Esophagus squamous epithelium (tissue), 5 donors: ENCODE measurements around the gene RABGAP1. TPM values are rescaled to one million over a fixed set of nuclear protein-coding genes. Genes with fewer than 3 reads are reported as not detected.

ENCODE experiments used
- DNase-seq: peaks from one replicate; lab custom pipeline; 2025; lab: John Stamatoyannopoulos, UW
- H3K27ac ChIP-seq, 4 donors: fragments of 200-600 bp; sonication (generic); one replicate each; pipeline ENCODE4 v1.5.1; 2016 to 2019; ENCODE audit warnings: mild to moderate bottlenecking in 1 of 4
- H3K27me3 ChIP-seq, 4 donors: fragments of 200-600 bp; sonication (generic); 1 replicate in 3 of 4; 2 replicates in 1 of 4; pipeline versions ENCODE4 v1.5.1 to v1.6.0; 2017 to 2021; ENCODE audit warnings: antibody characterized with exemption in 1 of 4
- H3K36me3 ChIP-seq, 3 donors: fragments of 200-600 bp; sonication (generic); one replicate each; pipeline ENCODE4 v1.5.1; 2016 to 2019
- H3K4me1 ChIP-seq, 3 donors: fragments of 200-600 bp; sonication (generic); one replicate each; pipeline ENCODE4 v1.5.1; 2017 to 2019
- H3K4me3 ChIP-seq, 4 donors: fragments of 200-600 bp; sonication (generic); 1 replicate in 3 of 4; 2 replicates in 1 of 4; pipeline ENCODE4 v1.5.1; 2016 to 2019; ENCODE audit warnings: mild to moderate bottlenecking in 2 of 4, moderate library complexity in 1 of 4
- H3K9me3 ChIP-seq, 3 donors: fragments of 200-600 bp; sonication (generic); one replicate each; pipeline ENCODE4 v1.5.1; 2016 to 2019
- POLR2A ChIP-seq, 4 donors: fragments of 450-650 bp; IDR thresholded peaks; one replicate each; pipeline ENCODE4 v1.6.1; 2017; ENCODE audit warnings: antibody characterized with exemption in 4 of 4, mild to moderate bottlenecking in 4 of 4, moderate library complexity in 3 of 4
- WGBS, 2 donors: methylation state at CpG; one replicate each; pipeline ENCODE4 v1.1.5; 2018; 5-methylcytosine and 5-hydroxymethylcytosine counted together
- intact Hi-C: fragments of 100-400 bp; cut with DNase I; formaldehyde crosslinking; loops from one replicate; pipeline ENCODE4 v1.15.0; 2022
- total RNA-seq, 4 donors: library from RNA; depleted of rRNA; stranded (reverse); fragments of >200 nt; gene quantifications; one replicate each; pipeline ENCODE4 v1.1.0, GENCODE V29; 2016
- TF ChIP-seq, protein P1 (sequence below), 6 experiments: fragments of 450-650 bp in 4 of 6; fragments of 200-600 bp in 2 of 6; sonication (generic) in 2 of 6; IDR thresholded peaks; one replicate each; pipeline ENCODE4 v1.5.1; 2016 to 2019; ENCODE audit warnings: antibody characterized with exemption in 6 of 6, mild to moderate bottlenecking in 4 of 6, moderate library complexity in 4 of 6
- donor health status: DM: yes; HTN: yes; CAD: no.

The RABGAP1 gene
- total RNA-seq, 4 donors from 2014 or later, result 28.4 to 57.4 (median 33.6) TPM

DNA sequence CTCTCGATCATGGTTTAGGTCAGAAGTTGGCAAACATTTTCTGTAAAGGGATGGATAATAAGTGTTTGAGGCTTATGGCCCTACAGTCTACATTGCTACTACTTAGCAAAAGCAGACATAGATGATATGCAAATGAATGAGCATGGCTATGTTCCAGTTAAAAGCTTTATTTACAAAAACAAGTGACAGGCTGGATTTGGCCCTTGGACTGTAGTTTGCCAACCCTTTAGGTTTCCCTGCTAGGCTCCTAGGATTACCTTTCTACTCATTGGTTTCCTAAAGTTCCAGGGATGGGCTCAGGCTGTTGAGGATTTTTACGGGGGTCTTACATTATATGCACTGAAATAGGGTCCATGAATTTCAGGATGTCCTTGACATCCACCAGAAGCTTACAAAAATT lies 150.1 kb downstream of the RABGAP1 start:
- no peak overlapping the region for H3K27ac ChIP-seq
- peaks cover 0 to 17% (median 0%) of the 10 kb centered on the region in 3 donors for H3K4me1 ChIP-seq
- H3K36me3 ChIP-seq, result peaks cover 0 to 98% (median 4%) of the 10 kb centered on the region in 3 donors
- TF ChIP-seq, protein P1, sequence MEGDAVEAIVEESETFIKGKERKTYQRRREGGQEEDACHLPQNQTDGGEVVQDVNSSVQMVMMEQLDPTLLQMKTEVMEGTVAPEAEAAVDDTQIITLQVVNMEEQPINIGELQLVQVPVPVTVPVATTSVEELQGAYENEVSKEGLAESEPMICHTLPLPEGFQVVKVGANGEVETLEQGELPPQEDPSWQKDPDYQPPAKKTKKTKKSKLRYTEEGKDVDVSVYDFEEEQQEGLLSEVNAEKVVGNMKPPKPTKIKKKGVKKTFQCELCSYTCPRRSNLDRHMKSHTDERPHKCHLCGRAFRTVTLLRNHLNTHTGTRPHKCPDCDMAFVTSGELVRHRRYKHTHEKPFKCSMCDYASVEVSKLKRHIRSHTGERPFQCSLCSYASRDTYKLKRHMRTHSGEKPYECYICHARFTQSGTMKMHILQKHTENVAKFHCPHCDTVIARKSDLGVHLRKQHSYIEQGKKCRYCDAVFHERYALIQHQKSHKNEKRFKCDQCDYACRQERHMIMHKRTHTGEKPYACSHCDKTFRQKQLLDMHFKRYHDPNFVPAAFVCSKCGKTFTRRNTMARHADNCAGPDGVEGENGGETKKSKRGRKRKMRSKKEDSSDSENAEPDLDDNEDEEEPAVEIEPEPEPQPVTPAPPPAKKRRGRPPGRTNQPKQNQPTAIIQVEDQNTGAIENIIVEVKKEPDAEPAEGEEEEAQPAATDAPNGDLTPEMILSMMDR (IDR thresholded peaks at IDR 0.05), result no peak
- TF ChIP-seq POLR2A (IDR thresholded peaks at IDR 0.05), result no peak
- H3K9me3 ChIP-seq, result no peaks in the 10 kb centered on the region
- DNase-seq, result no peak
- intact Hi-C loops, result no loop called here
- no peaks in the 10 kb centered on the region for H3K27me3 ChIP-seq
- 76 to 85% methylated on average over 2 of the region's 2 CpGs for WGBS, 2 donors
- no peak overlapping the region for H3K4me3 ChIP-seq

DNA sequence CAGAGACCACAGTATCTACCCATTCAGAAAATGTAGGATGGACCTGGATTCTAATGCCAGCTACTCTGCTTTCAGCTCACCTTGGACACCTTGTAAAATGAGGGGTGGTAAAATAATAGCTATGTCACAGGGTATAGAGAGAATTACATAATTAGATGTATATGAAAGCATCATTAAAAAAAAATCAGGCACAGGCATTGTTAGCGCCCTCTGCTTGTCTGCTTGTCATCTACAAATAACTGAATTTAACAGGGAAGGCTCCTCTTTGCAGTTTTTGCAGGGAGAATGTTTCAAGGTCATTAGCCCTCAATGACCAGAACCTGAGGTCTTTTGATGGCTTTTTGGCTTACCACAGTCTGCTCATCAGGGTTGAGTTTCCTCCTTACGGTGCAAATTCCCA lies 150.6 kb downstream of the RABGAP1 start:
- Histone ChIP-seq H3K36me3 (peaks cover 0 to 98% (median 4%) of the 10 kb centered on the region in 3 donors), H3K4me1 (peaks cover 0 to 12% (median 0%) of the 10 kb centered on the region in 3 donors), H3K27me3 (no peaks in the 10 kb centered on the region), H3K27ac (no peak overlapping the region), H3K9me3 (no peaks in the 10 kb centered on the region), H3K4me3 (no peak overlapping the region)
- no peak for TF ChIP-seq POLR2A (IDR thresholded peaks at IDR 0.05)
- TF ChIP-seq, protein P1 (IDR thresholded peaks at IDR 0.05), result no peak
- no peak for DNase-seq
- intact Hi-C loops, result no loop called here
- WGBS, 2 donors, result 73 to 89% methylated on average over 2 of the region's 2 CpGs

- H3K9me3 ChIP-seq, result no peaks in the 10 kb centered on the region
- H3K36me3 ChIP-seq, result peaks cover 3 to 98% (median 9%) of the 10 kb centered on the region in 3 donors
- no peak overlapping the region for H3K27ac ChIP-seq
- DNase-seq, result no peak
- WGBS, 2 donors, result 53 to 56% methylated on average over 2 to 3 of the region's 3 CpGs
- no peak overlapping the region for H3K4me3 ChIP-seq
- H3K4me1 ChIP-seq, result peaks cover 0 to 12% (median 0%) of the 10 kb centered on the region in 3 donors
- TF ChIP-seq POLR2A (IDR thresholded peaks at IDR 0.05), result no peak
- TF ChIP-seq, protein P1 (IDR thresholded peaks at IDR 0.05), result no peak
- H3K27me3 ChIP-seq, result no peaks in the 10 kb centered on the region
- intact Hi-C loops, result no loop called here
These were observed 152.3 kb downstream of the RABGAP1 start for GRCh38 chr9:123093141-123093540.

GRCh38 chr9:123096987-123097386 lies 156.2 kb downstream of the RABGAP1 start:
- no peak for TF ChIP-seq POLR2A (IDR thresholded peaks at IDR 0.05)
- TF ChIP-seq, protein P1 (IDR thresholded peaks at IDR 0.05), result no peak
- Histone ChIP-seq H3K27me3 (no peaks in the 10 kb centered on the region), H3K4me3 (no peak overlapping the region), H3K36me3 (peaks cover 7 to 99% (median 16%) of the 10 kb centered on the region in 3 donors), H3K4me1 (peaks cover 0 to 7% (median 0%) of the 10 kb centered on the region in 3 donors), H3K9me3 (no peaks in the 10 kb centered on the region), H3K27ac (no peak overlapping the region)
- WGBS, 2 donors, result 80 to 90% methylated on average over 2 to 3 of the region's 3 CpGs
- intact Hi-C loops, result no loop called here
- DNase-seq, result no peak

DNA sequence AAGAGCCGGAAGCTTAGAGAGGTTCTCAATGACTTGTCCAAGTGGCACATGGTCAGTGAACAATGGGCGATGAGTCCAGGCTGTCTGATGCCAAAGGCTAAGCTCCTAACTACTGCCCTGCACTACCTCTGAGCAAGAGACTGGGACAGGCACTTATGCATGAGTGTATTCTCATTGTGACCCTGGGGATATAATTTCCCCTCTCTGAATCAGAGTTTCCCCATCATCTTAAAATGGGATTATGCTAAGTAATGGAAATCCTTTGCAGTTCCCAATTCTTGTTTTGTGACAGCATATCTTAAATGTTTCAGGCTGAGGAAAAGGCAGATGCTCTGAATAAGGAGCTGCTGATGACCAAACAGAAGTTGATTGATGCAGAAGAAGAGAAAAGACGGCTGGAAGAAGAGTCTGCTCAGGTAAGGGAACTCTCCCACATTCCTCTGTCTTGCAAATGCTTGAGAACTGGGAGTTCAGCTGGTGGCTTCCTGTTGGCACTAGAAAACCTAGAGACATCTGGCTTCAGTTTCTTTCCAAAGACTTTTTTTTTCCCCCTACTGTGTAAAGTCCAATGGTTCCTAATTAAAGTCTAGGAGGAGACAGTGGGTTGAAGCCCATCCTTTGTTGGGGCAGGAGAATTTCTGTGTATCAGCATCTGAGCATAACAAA lies 156.7 kb downstream of the RABGAP1 start:
- H3K4me3 ChIP-seq, result no peak overlapping the region
- H3K9me3 ChIP-seq, result no peaks in the 10 kb centered on the region
- peaks cover 10 to 99% (median 15%) of the 10 kb centered on the region in 3 donors for H3K36me3 ChIP-seq
- no peak overlapping the region for H3K27ac ChIP-seq
- no peak for DNase-seq
- WGBS, 2 donors, result 100% methylated on average over 3 of the region's 3 CpGs
- H3K4me1 ChIP-seq, result peaks cover 0 to 12% (median 0%) of the 10 kb centered on the region in 3 donors
- intact Hi-C loops, result no loop called here
- no peak for TF ChIP-seq POLR2A (IDR thresholded peaks at IDR 0.05)
- TF ChIP-seq, protein P1 (IDR thresholded peaks at IDR 0.05), result no peak
- H3K27me3 ChIP-seq, result no peaks in the 10 kb centered on the region
